Body of pancreas (tissue), 4 donors: Measurements from ENCODE around the gene TMEM203. TPM values are rescaled to one million over a fixed set of nuclear protein-coding genes. Genes with fewer than 3 reads are reported as not detected.

Experiments
- ATAC-seq: fragments of 150-250 bp; one replicate; pipeline ENCODE4 v1.9.1; 2016
- DNase-seq, 4 donors: peaks; one replicate each; pipeline ENCODE4 v3.0.0-alpha.2; 2019
- H3K27ac ChIP-seq, 4 donors: fragments of 200-600 bp; sonication (generic); 1 replicate in 3 of 4; 2 replicates in 1 of 4; pipeline versions ENCODE4 v1.5.1 to v1.6.1; 2016 to 2019; ENCODE audit warnings: mild to moderate bottlenecking in 1 of 4, mixed read lengths in 1 of 4, moderate library complexity in 1 of 4
- H3K27me3 ChIP-seq, 2 donors: fragments of 200-600 bp; sonication (generic); one replicate each; pipeline ENCODE4 v1.6.0; 2016; ENCODE audit warnings: mild to moderate bottlenecking in 1 of 2
- H3K36me3 ChIP-seq, 2 donors: fragments of 200-600 bp; sonication (generic); replicated peaks in 1 of 2; 2 replicates each; pipeline ENCODE4 v1.5.1; 2016; ENCODE audit warnings: low read depth in 2 of 2; ENCODE audit not compliant: insufficient read depth in 1 of 2
- H3K4me1 ChIP-seq: fragments of 200-600 bp; sonication (generic); one replicate; pipeline ENCODE4 v1.6.0; 2016
- H3K4me3 ChIP-seq, 2 donors: fragments of 200-600 bp; sonication (generic); 1 replicate in 1 of 2; 2 replicates in 1 of 2; pipeline ENCODE4 v1.5.1; 2016 to 2019
- H3K9me3 ChIP-seq, 3 donors: fragments of 200-600 bp; sonication (generic); 1 replicate in 2 of 3; 2 replicates in 1 of 3; pipeline ENCODE4 v1.5.1; 2016
- POLR2A ChIP-seq, 3 donors: fragments of 450-650 bp; IDR thresholded peaks; one replicate each; pipeline ENCODE4 v1.6.1; 2016; ENCODE audit warnings: antibody characterized with exemption in 3 of 3, mild to moderate bottlenecking in 2 of 3
- WGBS, 2 donors: methylation state at CpG; one replicate each; pipeline ENCODE4 v1.1.5; 2017; 5-methylcytosine and 5-hydroxymethylcytosine counted together
- intact Hi-C: fragments of 100-400 bp; cut with DNase I; formaldehyde crosslinking; loops from one replicate; pipeline ENCODE4 v1.15.1; 2023
- total RNA-seq, 2 donors: library from RNA; depleted of rRNA; stranded (reverse); fragments of >200 nt; gene quantifications; one replicate each; pipeline ENCODE4 v1.1.0, GENCODE V29; 2016
- TF ChIP-seq, protein P1 (sequence below), 7 experiments: fragments of 450-650 bp in 4 of 7; fragments of 200-600 bp in 3 of 7; sonication (generic) in 3 of 7; IDR thresholded peaks; one replicate each; pipeline ENCODE4 v1.5.1; 2016 to 2019; ENCODE audit warnings: antibody characterized with exemption in 7 of 7

The TMEM203 gene
- total RNA-seq, 2 donors from 2014 or later, result 11.9 to 18.1 TPM

DNA sequence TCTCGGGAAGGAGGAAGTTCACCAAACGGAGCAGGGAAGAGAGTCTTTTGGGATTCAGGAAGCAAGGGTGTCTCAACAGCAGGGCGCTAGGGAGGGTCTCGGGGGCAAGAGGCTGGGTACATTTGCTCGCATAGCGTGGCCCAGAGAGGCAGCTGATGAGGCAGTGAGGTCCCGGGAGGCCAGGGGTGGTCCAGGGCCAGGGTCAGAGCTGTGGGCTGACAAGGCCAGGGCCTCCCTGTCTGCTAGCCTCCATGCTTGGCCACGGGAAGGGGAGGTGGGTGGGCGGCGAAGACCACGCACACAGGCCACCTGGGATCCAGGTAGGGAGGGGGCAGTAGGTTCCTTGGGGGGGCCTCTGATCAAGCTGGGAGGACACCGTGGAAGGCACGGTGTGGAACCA lies 6.1 kb upstream of the TMEM203 start:
- intact Hi-C loops, result no loop called here

DNA sequence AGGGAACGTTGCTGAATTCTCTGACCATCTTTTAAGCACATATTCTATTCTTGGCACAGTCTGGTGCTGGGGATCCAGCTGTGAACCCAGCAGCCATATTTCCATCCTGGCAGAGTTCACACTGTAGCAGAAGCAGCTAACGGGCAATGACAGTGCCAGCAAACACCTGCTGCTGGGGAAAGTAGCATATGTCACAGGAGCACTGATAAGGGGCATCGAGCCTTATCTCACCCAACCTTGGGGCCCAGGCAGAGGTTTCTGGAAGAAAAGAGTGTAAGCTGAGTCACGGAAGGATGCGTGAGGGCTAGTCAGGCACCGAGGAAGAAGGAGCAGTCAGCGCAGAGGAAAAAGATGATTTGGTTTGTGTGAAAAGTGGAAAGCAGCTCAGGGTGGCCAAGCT lies 1.2 kb upstream of the TMEM203 start:
- Histone ChIP-seq H3K27ac (no peak overlapping the region), H3K36me3 (no peaks in the 10 kb centered on the region), H3K4me3 (no peak overlapping the region), H3K9me3 (no peaks in the 10 kb centered on the region), H3K4me1 (peaks cover 46% of the 10 kb centered on the region), H3K27me3 (no peaks in the 10 kb centered on the region)
- WGBS, 2 donors, result 34 to 43% methylated on average over 7 of the region's 7 CpGs
- TF ChIP-seq, protein P1, sequence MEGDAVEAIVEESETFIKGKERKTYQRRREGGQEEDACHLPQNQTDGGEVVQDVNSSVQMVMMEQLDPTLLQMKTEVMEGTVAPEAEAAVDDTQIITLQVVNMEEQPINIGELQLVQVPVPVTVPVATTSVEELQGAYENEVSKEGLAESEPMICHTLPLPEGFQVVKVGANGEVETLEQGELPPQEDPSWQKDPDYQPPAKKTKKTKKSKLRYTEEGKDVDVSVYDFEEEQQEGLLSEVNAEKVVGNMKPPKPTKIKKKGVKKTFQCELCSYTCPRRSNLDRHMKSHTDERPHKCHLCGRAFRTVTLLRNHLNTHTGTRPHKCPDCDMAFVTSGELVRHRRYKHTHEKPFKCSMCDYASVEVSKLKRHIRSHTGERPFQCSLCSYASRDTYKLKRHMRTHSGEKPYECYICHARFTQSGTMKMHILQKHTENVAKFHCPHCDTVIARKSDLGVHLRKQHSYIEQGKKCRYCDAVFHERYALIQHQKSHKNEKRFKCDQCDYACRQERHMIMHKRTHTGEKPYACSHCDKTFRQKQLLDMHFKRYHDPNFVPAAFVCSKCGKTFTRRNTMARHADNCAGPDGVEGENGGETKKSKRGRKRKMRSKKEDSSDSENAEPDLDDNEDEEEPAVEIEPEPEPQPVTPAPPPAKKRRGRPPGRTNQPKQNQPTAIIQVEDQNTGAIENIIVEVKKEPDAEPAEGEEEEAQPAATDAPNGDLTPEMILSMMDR (IDR thresholded peaks at IDR 0.05), result no peak
- TF ChIP-seq POLR2A (IDR thresholded peaks at IDR 0.05), result no peak
- intact Hi-C loops, result no loop called here
- ATAC-seq (no peak), DNase-seq (no peak)

More for the DNA sequence above, 6.1 kb upstream of the TMEM203 start:
- Histone ChIP-seq H3K4me3 (no peak overlapping the region), H3K4me1 (peaks cover 6% of the 10 kb centered on the region), H3K36me3 (no peaks in the 10 kb centered on the region), H3K27ac (no peak overlapping the region), H3K9me3 (no peaks in the 10 kb centered on the region), H3K27me3 (no peaks in the 10 kb centered on the region)
- TF ChIP-seq POLR2A (IDR thresholded peaks at IDR 0.05), result no peak
- TF ChIP-seq, protein P1 (IDR thresholded peaks at IDR 0.05), result no peak
- ATAC-seq, result no peak
- 76 to 88% methylated on average over 11 to 13 of the region's 13 CpGs for WGBS, 2 donors
- no peak for DNase-seq

DNA sequence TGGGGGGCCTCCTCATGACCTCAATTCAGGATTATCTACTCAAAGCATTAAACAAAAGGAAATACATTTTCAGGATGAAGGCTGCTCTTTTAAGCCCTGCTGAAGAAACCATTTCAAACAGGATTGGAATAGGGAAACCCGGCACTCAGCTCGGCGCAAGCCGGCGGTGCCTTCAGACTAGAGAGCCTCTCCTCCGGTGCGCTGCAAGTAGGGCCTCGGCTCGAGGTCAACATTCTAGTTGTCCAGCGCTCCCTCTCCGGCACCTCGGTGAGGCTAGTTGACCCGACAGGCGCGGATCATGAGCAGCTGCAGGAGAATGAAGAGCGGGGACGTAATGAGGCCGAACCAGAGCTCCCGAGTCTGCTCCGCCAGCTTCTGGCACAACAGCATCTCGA lies 720 bp downstream of the TMEM203 start:
- Histone ChIP-seq H3K9me3 (no peaks in the 10 kb centered on the region), H3K4me3 (peak overlapping the region; percentile 83 to 97), H3K27me3 (no peaks in the 10 kb centered on the region), H3K4me1 (peaks cover 53% of the 10 kb centered on the region), H3K27ac (peak overlapping the region; percentile 73 to 90 (median 82)), H3K36me3 (no peaks in the 10 kb centered on the region)
- DNase-seq (no peak), ATAC-seq (no peak)
- intact Hi-C loops, result no loop called here
- TF ChIP-seq, protein P1 (IDR thresholded peaks at IDR 0.05), result no peak
- no peak for TF ChIP-seq POLR2A (IDR thresholded peaks at IDR 0.05)
- 8 to 23% methylated on average over 9 to 21 of the region's 21 CpGs for WGBS, 2 donors

DNA sequence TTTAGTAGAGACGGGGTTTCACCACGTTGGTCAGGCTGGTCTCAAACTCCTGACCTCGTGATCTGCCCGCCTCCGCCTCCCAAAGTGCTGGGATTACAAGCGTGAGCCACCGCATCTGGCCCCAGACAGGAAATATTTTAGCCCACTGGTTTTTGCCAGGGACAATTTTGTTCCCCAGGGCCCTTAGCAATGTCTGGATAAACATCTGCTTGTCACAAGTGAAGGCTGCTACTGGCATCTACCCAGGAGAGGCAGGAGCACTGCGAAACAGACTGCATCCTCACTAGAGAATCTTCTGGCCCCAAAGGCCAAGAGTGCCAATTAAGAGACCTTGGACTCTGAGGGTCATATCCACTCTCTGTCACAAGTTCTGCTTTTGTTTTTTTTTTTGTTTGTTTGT lies 2.5 kb downstream of the TMEM203 start:
- Histone ChIP-seq H3K4me3 (no peak overlapping the region), H3K9me3 (no peaks in the 10 kb centered on the region), H3K36me3 (no peaks in the 10 kb centered on the region), H3K27ac (no peak overlapping the region), H3K27me3 (no peaks in the 10 kb centered on the region), H3K4me1 (peaks cover 70% of the 10 kb centered on the region)
- TF ChIP-seq POLR2A (IDR thresholded peaks at IDR 0.05), result no peak
- TF ChIP-seq, protein P1 (IDR thresholded peaks at IDR 0.05), result no peak
- intact Hi-C loops, result no loop called here
- DNase-seq (no peak), ATAC-seq (no peak)
- WGBS, 2 donors, result 75 to 78% methylated on average over 8 of the region's 8 CpGs

DNA sequence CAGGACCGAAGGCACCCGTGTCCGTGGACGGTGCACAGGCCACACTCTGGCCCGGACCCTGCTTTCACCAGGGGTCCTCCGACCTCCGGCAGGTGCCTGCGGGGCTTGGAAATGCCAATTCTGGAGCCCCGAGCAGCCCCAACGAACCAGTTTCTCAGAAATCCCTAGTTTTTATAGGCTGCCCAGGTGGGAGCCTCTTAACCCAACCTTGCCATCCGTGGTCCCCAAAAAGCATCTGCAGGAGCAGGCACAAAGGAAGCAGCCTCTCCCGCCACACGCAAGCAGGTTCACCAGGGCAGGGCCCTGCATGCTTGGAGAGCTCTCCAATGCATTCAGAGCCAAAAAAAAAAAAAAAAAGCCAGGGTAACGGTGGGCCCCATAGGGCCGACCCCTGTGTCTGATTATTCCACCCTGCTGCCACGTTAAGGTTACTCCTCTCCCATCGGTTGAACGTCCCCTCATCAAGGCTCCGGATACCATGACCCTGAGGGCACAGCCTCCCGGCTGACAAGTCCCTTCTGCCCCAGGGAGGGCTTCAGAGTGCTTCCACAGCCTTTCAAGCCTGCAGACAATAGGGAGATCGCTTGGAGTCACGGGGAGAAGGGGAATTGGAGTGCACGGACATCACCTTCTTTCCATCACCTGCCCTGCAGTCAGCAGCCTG lies 4.1 kb downstream of the TMEM203 start:
- H3K27ac ChIP-seq, result peak overlapping the region; percentile 70 to 89 (median 81)
- no peaks in the 10 kb centered on the region for H3K9me3 ChIP-seq
- no peak for DNase-seq
- TF ChIP-seq POLR2A (IDR thresholded peaks at IDR 0.05), result no peak
- TF ChIP-seq, protein P1 (IDR thresholded peaks at IDR 0.05), result no peak
- 12 to 26% methylated on average over 10 to 23 of the region's 23 CpGs for WGBS, 2 donors
- peak overlapping the region in 1 of 2 donors; percentile 18 for H3K4me3 ChIP-seq
- H3K27me3 ChIP-seq, result no peaks in the 10 kb centered on the region
- intact Hi-C loops, result no loop called here
- ATAC-seq, result no peak
- peaks cover 80% of the 10 kb centered on the region for H3K4me1 ChIP-seq
- no peaks in the 10 kb centered on the region for H3K36me3 ChIP-seq
